Measurements from ENCODE around the gene DENND1C.
A peak's percentile ranks its signal among the peaks of the same experiment; 100 is the strongest.
"Not testable (repeated sequence)": the region's sequence is repeated elsewhere in the genome, so short reads cannot be mapped to it uniquely, and the experiment has no call there.

The DENND1C gene

DNA sequence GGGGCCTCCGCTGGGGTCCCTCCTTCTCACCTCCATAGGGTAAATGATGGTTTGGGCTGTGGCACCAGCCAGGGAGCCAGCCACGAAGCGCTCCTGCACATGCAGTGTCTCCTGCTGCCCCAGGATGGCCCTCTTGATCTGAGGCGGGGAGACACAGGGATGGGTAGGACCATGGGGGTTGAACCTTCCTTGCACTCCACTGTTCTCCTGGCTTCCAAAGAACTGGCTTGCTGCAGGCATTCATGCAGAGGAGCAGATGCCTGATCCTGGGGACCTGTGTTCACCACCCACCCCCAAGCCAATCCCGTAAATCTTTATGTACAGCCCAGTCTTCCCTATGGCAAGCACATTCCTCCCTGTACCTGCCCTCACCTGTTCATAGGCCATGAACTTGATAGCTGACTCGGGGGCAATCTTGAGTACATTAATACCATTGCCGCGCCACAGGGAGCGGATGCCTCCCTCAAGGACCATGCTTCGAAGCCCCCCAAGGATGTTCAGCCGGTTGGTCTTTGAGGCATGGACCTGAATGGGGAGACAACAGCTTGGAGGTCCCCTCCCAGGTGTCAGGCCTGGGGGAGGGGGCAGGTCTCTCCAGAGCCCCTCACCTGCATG is 27.5 kb downstream of the DENND1C start:
- DNase-seq, result no peak

DNA sequence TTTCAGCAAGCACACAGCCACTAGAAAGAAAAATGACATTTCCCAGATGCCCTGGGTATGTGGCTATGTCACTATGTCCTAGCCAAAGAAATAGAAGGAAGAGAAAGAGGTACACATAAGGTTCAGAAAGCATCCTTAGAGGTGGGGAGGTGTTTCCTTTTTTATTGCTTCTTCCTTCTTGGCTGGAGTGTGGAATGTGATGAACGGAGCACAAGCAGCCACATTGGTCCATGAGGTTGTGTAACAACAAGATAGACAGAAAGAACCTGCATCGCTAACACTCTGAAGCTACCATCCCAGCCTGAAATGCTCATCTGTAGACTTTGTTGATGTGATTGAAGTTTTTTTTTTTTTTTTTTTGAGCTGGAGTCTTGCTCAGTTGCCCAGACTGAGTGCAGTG is 28.7 kb downstream of the DENND1C start:
- no peak for DNase-seq

DNA sequence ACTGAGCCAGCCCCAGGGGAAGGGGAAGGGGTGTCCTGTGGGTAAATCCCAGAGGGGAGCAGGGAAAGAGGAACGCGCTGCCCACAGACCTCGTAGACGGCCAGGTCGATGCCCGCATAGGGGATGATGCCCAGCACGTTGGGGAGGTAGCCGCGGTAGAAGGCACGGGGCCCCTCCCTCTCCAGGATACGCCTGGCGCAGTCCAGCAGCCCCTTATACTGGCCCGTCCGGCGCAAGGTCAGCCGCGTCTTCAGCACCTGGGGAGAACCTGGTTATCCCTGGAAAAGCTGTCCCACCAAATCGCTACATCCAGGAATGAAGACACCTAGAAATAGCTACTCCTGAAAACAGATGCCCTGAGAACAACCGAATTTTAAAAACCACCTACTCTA is 29.4 kb downstream of the DENND1C start:
- no peak for DNase-seq

DNA sequence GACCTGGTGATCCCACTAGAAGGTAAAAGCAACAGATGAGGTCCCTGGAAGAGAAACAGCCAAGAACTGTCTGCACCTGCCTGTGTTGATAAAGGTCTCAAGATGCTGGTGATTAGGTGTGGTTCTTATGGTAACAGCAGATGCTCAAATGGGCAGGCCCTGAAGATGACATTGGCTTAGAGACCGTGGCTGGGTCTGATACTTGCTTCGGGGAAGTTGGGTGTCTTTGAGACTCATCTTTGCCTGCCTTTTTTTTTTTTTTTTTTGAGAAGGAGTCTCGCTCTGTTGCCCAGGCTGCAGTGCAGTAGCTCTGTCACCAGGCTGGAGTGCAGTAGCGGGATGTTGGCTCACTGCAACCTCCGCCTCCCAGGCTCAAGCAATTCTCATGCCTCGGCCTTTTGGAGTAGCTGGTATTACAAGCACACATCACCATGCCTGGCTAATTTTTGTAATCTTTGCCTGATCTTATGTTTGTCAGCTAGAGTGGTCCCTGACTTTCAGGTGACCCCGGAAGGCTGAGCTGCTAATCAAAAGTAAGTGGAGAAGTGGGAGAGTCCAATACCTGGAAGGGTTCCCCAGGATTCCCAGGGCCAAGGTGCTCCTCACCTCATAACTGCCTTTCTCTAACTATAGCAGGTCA is 29.9 kb downstream of the DENND1C start:
- no peak for DNase-seq

DNA sequence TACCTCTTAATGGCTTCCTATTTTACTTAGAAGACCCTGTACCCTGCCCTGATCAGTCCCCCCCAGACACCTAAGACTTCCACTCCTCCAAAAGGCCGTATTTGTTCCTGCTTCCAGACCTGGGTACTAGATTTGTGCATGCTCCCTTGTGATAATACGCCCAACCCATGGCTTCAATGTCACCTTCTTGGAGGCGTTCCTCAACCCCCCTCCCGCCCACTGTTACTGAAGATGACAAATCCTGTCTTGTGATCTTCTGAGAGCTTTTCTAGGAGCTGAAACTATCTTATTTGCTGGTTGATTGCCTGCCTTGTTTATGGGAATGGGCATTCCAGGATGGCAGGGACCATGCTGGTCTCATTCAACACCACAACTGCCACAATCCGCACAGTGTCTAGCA is 31.4 kb downstream of the DENND1C start:
- DNase-seq, result no peak

DNA sequence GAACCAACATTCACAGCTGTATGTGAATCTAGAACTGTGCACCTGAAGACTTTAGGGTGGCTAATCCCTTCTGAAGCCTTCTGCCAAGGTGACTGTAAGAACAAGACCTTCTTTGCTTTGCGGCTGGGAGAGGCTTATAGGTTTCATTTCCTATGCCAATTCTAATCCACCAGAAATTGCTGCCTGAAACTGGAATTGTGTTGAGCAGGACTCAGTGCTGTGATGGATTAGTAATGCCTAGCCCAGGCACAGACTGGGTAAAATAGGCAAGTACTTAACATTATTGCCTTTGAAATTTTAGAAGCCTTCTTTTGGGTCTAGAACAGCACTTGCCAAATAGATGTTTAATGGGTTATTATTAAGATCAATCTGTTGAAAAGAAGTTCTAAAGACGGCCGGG is 33.5 kb downstream of the DENND1C start:
- DNase-seq, result no peak

DNA sequence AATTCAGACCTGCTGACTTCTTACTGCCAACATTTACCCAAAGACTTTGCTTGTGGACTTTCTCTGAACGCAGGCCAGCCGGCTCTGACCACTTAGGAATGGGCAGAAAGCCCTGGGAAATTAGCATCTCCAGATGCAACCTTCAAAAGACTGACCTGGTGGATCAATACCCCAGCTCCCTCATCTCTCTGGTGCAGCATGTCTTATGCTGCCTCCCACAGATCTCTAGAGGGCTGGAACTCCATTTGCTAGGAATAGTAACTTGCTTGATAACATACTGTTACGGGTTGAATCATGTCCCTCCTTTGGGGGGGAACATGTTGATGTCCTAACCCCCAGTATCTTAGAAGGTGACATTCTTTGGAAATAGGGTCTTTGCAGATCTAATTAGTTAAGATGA is 35.1 kb downstream of the DENND1C start:
- DNase-seq, result no peak

DNA sequence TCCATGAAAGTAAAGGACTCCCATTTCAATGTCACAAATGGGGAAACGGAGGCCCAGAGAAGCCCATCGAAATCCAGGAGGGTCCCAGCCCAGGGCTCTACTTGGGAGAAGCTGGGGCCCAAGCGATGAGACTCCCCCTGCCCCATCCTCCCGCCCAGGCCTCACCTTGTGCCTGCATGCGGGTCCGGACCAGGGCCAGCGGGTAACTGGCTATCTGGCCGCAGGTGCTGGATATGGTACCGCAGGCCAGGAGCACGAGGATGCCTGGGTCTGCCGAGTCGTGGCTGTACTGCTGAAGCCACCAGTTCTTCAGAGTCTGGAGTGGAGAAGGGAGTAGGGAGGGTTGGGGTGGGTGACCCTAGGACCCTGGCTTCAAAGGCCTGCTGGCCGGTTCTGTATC is 37.6 kb downstream of the DENND1C start:
- DNase-seq, result no peak

DNA sequence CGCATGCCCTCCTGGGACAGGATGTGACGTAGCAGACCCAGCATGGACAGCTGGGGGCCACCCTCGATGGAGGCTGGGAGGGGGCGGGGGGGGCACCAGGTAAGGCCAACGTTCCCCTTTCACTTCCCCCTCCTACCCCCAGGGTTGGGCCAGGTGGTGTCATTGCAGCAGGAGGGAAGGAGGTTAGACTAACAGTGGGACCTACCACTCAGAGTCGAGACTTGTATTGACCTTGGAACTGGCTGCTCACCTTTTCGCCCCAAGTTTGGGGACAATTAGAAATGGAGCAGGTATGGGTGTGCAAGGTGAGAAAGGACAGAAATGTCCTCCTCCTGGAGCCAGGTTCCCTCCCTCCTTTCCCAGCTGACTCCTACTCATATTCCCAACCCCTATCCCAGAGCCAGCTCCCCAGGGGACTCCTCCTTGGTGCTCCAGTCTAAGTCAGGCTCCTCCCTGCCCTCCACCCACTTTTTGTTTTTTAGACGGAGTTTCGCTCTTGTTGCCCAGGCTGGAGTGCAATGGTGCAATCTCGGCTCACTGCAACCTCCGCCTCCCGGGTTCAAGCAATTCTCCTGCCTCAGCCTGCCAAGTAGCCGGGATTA is 39.4 kb downstream of the DENND1C start:
- no peak for DNase-seq

DNA sequence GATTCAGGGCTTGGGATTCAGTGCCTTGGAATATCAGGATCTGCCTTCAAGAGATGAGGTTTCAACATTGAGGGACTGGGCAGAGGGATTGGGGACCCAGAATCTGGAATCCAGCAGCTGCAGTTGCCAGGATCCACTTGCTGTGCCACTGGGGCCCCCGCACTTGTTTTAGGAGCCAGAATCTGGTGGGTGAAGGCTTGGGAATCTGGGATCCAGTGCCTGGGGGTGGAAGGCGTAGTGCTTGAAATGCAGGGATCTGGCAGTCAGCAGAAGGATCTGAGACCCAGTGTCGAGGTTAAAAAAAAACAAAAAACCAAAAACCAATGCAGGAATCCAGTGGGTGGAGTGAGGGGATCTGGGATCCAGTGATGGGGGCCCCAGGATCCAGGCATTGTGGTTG is 40.7 kb downstream of the DENND1C start:
- DNase-seq, result no peak

DNA sequence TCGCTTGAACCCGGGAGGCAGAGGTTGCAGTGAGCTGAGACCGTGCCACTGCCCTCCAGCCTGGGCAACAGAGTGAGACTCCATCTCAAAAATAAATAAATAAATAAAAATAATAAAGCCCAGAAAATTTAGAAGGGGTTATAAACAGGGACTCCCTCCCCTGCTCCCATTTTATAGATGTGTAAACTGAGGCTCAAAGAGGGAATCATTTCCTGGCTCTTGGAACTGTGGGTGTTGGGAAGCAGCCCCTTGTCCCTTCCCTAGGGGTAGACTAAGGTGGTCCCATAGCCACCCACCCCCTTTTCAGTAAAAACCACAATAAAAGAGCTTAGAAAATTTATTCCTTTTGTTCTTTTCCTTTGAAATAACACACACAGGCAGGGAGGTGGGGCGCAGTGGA is 41.8 kb downstream of the DENND1C start:
- DNase-seq, result no peak

DNA sequence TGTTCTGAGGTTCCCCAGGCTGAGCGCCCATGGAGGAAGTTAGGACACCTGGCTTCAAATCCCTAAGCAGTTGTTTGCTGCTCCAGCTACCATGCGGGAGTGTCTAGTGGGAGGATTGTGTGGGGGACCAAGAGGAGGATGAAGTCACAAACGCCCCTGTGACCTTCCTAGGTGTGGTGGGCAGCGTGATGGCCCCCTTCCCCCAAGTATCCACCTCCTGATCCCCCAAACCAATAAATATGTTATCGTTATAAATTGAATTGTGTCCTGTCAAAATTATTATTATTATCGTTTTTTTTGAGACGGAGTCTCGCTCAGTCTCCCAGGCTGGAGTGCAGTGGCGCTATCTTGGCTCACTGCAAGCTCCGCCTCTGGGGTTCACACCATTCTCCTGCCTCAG is 47.9 kb downstream of the DENND1C start, which contains the start of gene SLC25A41:
TSS of gene SLC25A41 (minus strand) at position 101 of the 400 bp plus-strand sequence. CDS start at position 31, 70 bp downstream.
- DNase-seq, result no peak

DNA sequence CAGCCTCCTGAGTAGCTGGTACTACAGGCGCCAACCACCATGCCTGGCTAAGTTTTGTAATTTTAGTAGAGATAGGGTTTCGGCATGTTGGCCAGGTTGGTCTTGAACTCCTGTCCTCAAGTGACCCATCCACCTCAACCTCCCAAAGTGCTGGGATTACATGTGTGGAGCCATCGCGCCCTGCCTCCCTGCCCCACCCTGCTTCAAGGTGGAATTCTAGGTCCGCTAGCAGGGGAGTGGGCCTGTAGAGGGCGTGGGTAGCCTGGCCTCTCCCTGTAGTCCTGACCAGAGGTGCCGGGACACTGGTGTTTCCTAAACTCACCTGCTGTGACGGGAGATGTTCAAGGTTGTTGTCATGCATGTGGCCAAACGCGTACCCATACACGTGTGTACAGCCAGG is 48.4 kb downstream of the DENND1C start:
- DNase-seq, result no peak

DNA sequence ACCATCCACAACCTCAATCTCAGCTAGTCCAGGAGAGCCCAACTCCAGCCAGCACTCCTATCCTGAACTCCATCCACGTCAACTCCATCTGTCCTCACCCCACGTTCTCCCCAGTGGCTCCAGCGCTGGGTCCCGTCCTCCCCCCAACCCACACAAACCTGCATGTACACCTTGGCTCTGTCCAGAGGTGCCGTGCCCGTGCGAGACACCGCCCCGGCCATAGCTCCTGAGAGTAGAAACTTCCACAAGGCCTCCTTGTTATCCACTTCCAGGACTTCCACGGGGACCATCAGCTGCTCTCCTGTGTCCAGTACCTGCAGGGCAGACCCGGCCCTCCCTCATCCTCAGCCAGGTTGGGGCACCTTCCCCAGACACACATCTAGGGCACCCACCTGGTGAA is 49.7 kb downstream of the DENND1C start:
- no peak for DNase-seq

DNA sequence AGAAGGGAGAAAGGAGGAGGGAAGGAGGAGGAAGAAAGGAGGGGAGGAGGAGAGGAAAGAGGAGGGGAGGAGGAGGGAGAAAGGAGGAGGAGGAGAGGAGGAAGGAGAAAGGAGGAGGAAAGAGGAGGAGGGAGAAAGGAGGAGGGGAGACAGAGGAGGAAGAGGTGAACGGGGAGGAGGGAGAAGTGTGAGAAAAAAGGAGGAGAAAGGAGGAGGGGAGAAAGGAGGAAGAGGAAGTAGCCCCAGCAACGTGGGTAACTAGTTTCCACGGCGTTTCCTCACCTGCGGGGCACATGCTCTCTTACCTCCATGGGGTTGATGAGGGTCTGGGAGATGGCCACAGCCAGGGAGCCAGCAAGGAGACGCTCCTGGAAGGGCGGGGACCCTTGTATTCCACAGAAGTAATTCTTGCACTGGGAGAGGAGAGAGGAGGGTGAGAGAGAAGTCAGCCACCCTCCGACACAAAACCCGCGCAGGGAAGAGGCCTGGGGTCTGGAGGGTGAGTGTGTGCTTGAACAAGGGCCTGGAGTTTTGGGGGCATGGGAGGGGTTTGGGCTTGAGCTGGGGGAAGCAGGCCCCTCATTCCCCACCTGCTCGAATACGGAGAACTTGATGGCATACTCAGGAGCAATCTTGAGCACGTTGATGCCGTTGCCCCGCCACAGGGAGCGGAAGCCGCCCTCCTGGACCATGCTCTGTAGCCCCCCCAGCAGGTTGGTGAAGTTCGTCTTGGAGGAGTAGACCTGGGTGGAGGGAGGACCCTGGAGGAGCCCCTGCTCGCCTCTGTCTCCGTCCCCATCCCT is 52.0 kb downstream of the DENND1C start:
- no peak for DNase-seq

DNA sequence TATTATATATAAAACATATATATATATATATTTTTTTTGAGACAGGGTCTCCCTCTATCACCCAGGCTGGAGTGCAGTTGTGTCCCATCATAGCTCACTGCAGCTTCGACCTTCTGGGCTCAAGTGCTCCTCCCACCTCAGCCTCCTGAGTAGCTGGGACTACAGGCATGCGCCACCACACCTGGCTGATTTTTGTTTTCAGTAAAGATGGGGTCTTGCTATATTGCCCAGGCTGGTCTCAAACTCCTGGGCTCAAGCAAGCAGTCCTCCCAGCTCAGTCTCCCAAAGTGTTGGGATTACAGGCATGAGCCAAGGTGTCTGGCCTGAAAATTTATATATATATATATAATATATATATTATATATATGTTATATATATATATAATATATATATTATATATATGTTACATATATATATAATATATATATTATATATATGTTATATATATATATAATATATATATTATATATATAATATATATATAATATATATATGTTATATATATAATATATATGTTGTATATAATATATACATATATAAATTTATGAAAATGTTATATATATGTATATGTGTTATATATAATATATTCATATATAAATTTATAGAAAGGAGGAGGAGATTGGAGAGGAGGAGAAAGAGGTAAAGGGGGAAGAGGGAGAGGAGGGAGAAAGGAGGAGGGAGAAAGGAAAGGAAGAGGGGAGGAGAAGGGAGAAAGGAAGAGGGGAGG is 52.7 kb downstream of the DENND1C start:
- not testable (repeated sequence) for DNase-seq

DNA sequence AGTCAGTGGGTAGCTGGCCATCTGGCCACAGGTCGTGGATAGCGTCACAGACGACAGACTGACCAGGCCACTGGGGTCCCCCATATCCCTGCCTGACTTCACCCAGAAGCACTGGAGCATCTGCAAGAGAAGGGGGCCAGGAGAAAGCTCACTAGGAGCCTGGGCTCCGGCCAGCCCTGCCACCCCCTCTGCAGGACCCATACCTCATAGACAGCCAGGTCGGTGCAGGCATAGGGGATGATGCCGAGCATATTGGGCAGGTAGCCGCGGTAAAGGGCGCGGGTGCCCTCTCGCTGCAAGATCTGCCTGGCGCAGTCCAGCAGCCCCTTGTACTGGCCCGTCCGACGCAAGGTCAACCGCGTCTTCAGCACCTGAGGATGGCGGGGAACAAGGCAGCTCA is 54.5 kb downstream of the DENND1C start:
- no peak for DNase-seq

DNA sequence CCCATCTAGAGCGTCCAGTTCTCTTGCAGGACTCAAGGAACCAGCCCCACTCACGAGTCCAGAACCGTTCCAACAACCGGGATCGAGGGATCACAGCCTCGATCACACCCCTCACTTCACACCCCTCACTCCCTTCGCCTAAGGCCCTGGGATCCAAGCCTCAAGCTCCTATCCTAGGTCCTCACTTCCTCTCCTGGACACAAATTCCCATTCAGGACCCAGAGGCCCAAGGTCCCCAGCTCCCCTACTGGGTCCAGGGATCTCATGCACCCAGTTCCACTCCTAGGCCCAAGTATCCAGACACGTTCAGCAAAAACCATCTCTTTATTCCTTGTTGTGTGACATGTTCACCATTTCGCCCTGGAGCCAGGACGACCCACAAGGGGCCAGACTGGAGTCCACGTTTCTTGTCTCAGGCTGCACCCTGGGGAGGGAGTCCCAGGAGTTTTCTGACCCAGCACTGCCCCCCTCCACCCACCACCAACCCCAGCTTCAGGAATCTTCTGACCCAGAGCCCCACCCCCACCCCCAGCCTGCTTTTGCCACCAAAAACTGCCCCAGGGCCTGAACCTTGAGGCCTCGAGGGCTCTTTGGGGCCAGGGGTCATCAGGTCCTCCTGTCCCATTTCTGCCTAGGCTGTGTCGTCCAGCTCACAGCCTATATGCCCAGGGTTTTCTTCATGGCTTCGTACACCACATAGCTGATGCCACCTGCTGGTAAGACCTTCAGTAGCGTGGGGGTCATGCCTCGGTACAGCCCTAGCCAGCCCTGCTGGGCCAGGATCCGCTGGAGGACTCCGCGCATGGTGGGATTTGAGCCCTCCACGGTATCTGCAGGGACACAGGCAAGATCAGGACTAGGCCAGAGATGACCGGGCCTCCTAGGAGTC is 55.6 kb downstream of the DENND1C start:
- DNase-seq, result peak in 2 of 14 donors; percentile 17 to 36

DNA sequence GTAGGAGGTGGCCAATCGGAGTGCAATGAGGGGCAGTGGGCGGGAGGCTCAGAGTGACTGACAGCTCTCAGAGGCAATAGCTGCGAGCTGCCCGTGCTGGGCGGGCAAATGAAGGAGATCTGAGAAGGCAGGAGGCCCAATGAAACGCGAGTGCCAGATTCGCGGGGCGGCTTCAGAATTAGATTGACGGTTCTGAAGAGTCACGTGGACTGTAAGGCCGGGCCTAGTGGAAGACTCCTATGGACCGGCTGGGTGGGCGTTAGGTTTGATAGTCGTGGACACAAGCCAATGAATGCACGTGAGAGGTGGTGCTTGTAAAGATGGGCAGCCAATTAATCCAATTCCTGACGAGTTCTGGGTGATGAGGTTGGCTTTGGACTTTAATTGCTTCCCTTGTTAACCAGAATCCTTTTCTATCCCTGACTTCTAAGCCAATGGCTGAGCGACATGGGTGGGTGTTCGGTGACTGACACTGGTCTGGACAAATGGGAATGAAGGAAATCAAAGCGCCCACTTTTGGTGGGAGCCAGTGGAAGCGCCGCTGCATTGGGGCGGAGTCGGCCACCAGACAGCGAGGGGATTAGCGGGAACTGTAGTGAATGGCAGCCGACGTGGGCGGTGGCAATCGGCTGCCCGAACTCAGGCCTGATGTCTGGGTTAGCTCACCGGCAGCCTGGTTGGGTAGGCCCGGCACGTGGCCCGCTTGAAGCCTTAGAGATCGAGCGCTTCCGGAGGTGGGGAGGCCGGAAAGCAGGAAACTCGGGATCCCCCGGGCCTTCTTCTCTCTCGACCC is 56.5 kb downstream of the DENND1C start:
- peak; percentile 98 to 100 (median 100) for DNase-seq

DNA sequence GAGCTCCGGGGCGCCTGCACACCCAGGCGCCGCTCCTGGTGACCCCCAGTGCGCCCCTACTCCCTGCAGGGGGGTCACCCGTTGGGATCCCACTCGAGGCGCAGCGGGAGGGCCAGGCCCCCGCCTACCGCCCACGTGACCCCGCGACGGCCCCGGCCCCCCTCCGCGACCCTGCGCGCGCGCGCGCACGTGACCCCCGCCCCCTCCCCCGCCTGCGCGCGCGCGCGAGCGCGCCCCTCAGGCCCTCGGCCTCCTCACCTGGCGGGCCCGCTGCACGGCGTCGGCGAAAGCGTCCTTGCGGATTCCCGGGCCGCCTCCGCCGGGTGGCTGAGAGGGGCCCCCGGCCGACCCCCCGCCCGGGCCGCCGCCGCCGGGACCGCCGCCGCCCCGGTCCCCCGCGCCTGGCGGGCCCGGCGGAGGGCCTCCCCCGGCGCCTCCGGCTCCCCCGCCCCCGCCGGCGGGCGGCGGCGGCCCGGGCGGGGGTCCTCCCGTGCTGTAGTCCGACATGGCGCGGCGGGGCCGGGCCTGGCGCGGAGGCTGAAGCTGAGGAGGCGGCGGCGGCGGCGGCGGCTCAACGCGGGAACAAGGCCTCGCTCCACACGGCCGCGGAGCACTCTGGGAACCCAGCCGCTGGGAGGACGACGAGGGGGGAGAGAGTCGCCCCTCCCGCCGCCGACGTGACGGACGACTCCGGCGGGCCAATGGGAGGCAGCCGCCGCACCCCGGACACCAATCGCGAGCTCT is 57.2 kb downstream of the DENND1C start, which contains the start of gene KHSRP:
TSS of gene KHSRP (minus strand) at position 617 of the 744 bp plus-strand sequence. CDS start at position 507, 110 bp downstream.
- DNase-seq, result peak in 2 of 14 donors; percentile 35 to 39

Measured in C1 segment of cervical spinal cord (tissue), 14 donors.